Measurements from ENCODE around the gene TTC6.

- no peak for TF ChIP-seq CTCF (IDR thresholded peaks at IDR 0.05 in 4 of 5, conservative IDR thresholded peaks at IDR 0.05 in 1 of 5)
- no peak for TF ChIP-seq POLR2A (IDR thresholded peaks at IDR 0.05)
These were observed 7.4 kb downstream of the TTC6 start for GRCh38 chr14:37602605-37603453.

Measured in gastrocnemius medialis (tissue), 4 donors.